Right lobe of liver (tissue), 6 donors: ENCODE results near the gene CHD8. TPM values are rescaled to one million over a fixed set of nuclear protein-coding genes. Genes with fewer than 3 reads are reported as not detected.
A peak's percentile ranks its signal among the peaks of the same experiment; 100 is the strongest.

Experiments used
- ATAC-seq, 4 donors: fragments of 200-7000 bp; cut with Tn5 transposase; one replicate each; pipeline ENCODE4 v1.9.1; 2020; ENCODE audit warnings: mild to moderate bottlenecking in 4 of 4, moderate library complexity in 4 of 4
- DNase-seq, 3 donors: peaks; one replicate each; pipeline ENCODE4 v3.0.0-alpha.2; 2020
- H3K27ac ChIP-seq, 3 donors: fragments of 200-600 bp; one replicate each; pipeline ENCODE4 v1.8.0; 2022
- H3K27me3 ChIP-seq, 2 donors: fragments of 200-600 bp; one replicate each; pipeline ENCODE4 v1.8.0; 2022
- H3K36me3 ChIP-seq, 4 donors: fragments of 200-600 bp; sonication (generic) in 1 of 4; one replicate each; pipeline versions ENCODE4 v1.5.1 to v1.8.0; 2017 to 2022; ENCODE audit warnings: control low read depth in 1 of 4
- H3K4me1 ChIP-seq, 4 donors: fragments of 200-600 bp; sonication (generic) in 1 of 4; one replicate each; pipeline versions ENCODE4 v1.5.1 to v1.8.0; 2017 to 2022; ENCODE audit warnings: control low read depth in 1 of 4
- H3K4me3 ChIP-seq, 3 donors: fragments of 200-600 bp; one replicate each; pipeline ENCODE4 v1.8.0; 2022
- H3K9me3 ChIP-seq, 4 donors: fragments of 200-600 bp; sonication (generic) in 1 of 4; one replicate each; pipeline versions ENCODE4 v1.5.1 to v1.8.0; 2017 to 2022; ENCODE audit warnings: control low read depth in 1 of 4
- CTCF ChIP-seq, 4 donors: fragments of 200-600 bp in 3 of 4; fragments of 450-650 bp in 1 of 4; IDR thresholded peaks; one replicate each; pipeline versions ENCODE4 v1.5.1 to v1.8.0; 2016 to 2022; ENCODE audit warnings: antibody characterized with exemption in 4 of 4, mild to moderate bottlenecking in 2 of 4
- POLR2A ChIP-seq: fragments of 450-650 bp; IDR thresholded peaks from one replicate; pipeline ENCODE4 v1.6.1; 2017; ENCODE audit warnings: antibody characterized with exemption, mild to moderate bottlenecking
- WGBS: methylation state at CpG from one replicate; pipeline ENCODE4 v1.1.6; 2018; ENCODE audit warnings: low coverage, low lambda C conversion rate; ENCODE audit not compliant: insufficient coverage; ENCODE audit errors: missing lambda C conversion rate; 5-methylcytosine and 5-hydroxymethylcytosine counted together
- intact Hi-C, 2 donors: fragments of 100-400 bp; cut with DNase I; formaldehyde crosslinking; loops; one replicate each; pipeline versions ENCODE4 v1.11.2 to v1.14.1; 2022
- total RNA-seq, 6 experiments: library from RNA; depleted of rRNA in 2 of 6; stranded (reverse); fragments of >200 nt in 2 of 6; fragmentation: NEBNext Ultra II Directional in 3 of 6; extraction: Animal tissue kit (Norgen Biotek cat#: 25700) in 3 of 6; gene quantifications; one replicate each; pipeline versions ENCODE4 v1.1.0 to v1.2.4, GENCODE V29; 2016 to 2023
- donor health status: DM: no; HTN: yes; CAD: no.
- donor health status: DM: no; HTN: no; CAD: no.
- donor health status: DM: no; HTN: no; CAD: no.
- donor health status: DM: no; HTN: yes; CAD: no.
- donor health status: DM: no; HTN: yes; CAD: no.

CHD8 gene
- total RNA-seq, 6 experiments from 2014 or later: 20.5 to 28.3 (median 24.8) TPM

- peaks cover 19 to 100% (median 73%) of the 10 kb centered on the region in 4 donors for H3K36me3 ChIP-seq
- no peaks in the 10 kb centered on the region for H3K27me3 ChIP-seq
- no peak for TF ChIP-seq CTCF (IDR thresholded peaks at IDR 0.05)
- no peak for TF ChIP-seq POLR2A
- ATAC-seq: no peak
- 92% methylated on average over 2 of the region's 4 CpGs for WGBS
- no peak overlapping the region for H3K27ac ChIP-seq
- no peaks in the 10 kb centered on the region for H3K9me3 ChIP-seq
- H3K4me3 ChIP-seq: no peak overlapping the region
- intact Hi-C loops: loop anchor here in 1 of 2 donors (10.0 kb wide), 1 partner anchor 164 kb away; no protein-coding TSS in a partner anchor
- no peak for DNase-seq
- no peaks in the 10 kb centered on the region for H3K4me1 ChIP-seq
These were observed 57.0 kb downstream of the CHD8 start for GRCh38 chr14:21398901-21399300.

GRCh38 chr14:21395450-21395849 is 60.5 kb downstream of the CHD8 start:
- DNase-seq (no peak), ATAC-seq (no peak)
- Histone ChIP-seq H3K27me3 (no peaks in the 10 kb centered on the region), H3K4me1 (no peaks in the 10 kb centered on the region), H3K27ac (no peak overlapping the region), H3K9me3 (no peaks in the 10 kb centered on the region), H3K4me3 (no peak overlapping the region), H3K36me3 (peaks cover 10 to 100% (median 62%) of the 10 kb centered on the region in 4 donors)
- peak in 1 of 4 donors; percentile 19 for TF ChIP-seq CTCF (IDR thresholded peaks at IDR 0.05)
- TF ChIP-seq POLR2A: no peak
- intact Hi-C loops: loop anchor here in 1 of 2 donors (10.0 kb wide), 1 partner anchor 161 kb away; no protein-coding TSS in a partner anchor
- WGBS: 4% methylated on average over 1 of the region's 1 CpG

- DNase-seq: no peak
- Histone ChIP-seq H3K4me3 (no peak overlapping the region), H3K9me3 (no peaks in the 10 kb centered on the region), H3K27me3 (no peaks in the 10 kb centered on the region), H3K27ac (no peak overlapping the region), H3K4me1 (peaks cover 0 to 16% (median 4%) of the 10 kb centered on the region in 4 donors), H3K36me3 (peaks cover 0 to 25% (median 8%) of the 10 kb centered on the region in 4 donors)
- 79% methylated on average over 6 of the region's 7 CpGs for WGBS
- TF ChIP-seq CTCF (IDR thresholded peaks at IDR 0.05) (no peak), POLR2A (no peak)
- ATAC-seq: no peak
- intact Hi-C loops: no loop called here
These were observed 70.6 kb downstream of the CHD8 start for GRCh38 chr14:21385188-21385904.

GRCh38 chr14:21384494-21384851 is 71.5 kb downstream of the CHD8 start:
- Histone ChIP-seq H3K4me3 (peak overlapping the region; percentile 67 to 93 (median 79)), H3K4me1 (peaks cover 0 to 16% (median 4%) of the 10 kb centered on the region in 4 donors), H3K27ac (peak overlapping the region; percentile 65 to 84 (median 72)), H3K9me3 (no peaks in the 10 kb centered on the region), H3K27me3 (no peaks in the 10 kb centered on the region), H3K36me3 (peaks cover 0 to 18% (median 4%) of the 10 kb centered on the region in 4 donors)
- TF ChIP-seq POLR2A (no peak), CTCF (IDR thresholded peaks at IDR 0.05) (no peak)
- intact Hi-C loops: no loop called here
- WGBS: 11% methylated on average over 5 of the region's 12 CpGs
- DNase-seq: peak in 1 of 3 donors; percentile 29
- ATAC-seq: no peak
